ENCODE measurements around the gene EFNA4.

The EFNA4 gene

DNA sequence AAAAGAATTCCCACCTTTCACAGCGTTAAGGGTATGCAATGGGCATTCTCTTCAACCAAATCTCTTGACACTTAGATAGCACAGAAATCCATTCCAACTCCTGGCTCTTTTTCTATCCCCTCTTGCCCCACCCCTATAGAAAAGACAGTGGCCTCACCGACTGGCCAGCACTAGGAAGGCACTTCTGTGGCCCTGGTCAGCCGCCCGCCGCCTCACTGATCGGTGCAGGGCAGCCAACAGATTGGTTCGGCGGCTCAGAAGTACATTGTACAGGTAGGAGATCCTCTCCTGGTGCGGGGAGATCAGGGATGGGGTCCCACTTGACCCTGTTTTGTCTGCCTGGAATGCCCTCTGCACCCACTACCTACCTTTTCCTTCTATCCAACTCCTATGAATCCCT lies 39.2 kb upstream of the EFNA4 start:
- TF ChIP-seq, protein P1, sequence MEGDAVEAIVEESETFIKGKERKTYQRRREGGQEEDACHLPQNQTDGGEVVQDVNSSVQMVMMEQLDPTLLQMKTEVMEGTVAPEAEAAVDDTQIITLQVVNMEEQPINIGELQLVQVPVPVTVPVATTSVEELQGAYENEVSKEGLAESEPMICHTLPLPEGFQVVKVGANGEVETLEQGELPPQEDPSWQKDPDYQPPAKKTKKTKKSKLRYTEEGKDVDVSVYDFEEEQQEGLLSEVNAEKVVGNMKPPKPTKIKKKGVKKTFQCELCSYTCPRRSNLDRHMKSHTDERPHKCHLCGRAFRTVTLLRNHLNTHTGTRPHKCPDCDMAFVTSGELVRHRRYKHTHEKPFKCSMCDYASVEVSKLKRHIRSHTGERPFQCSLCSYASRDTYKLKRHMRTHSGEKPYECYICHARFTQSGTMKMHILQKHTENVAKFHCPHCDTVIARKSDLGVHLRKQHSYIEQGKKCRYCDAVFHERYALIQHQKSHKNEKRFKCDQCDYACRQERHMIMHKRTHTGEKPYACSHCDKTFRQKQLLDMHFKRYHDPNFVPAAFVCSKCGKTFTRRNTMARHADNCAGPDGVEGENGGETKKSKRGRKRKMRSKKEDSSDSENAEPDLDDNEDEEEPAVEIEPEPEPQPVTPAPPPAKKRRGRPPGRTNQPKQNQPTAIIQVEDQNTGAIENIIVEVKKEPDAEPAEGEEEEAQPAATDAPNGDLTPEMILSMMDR (IDR thresholded peaks at IDR 0.05; ENCODE audit: low read depth, low read length, missing control alignments): no peak
- no peak overlapping the region for H3K4me3 ChIP-seq (ENCODE audit: low read depth, low read length)
- DNase-seq (ENCODE audit: low read depth): no peak
- in situ Hi-C loops (cut with HindIII; ENCODE audit: low sequenced_read_pairs): no loop called here

DNA sequence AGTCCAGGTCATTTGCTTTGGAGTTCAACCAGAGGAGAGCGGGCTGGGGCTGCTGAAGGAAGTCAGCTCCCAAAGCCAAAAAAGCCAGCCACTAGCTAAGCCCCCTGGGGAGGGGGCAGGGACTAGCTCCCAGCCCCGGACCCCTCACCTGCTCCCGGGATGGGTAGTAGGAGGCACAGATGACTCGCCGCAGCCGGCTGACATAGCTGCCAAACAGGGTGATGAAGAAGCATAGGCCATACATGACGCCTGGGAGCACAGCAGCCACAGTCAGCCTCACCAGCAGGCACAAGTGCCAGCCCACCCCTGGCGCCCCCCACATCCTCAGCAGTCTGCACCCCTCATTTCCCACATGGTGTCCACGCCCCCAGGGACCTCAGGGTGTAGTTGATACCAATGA lies 37.4 kb upstream of the EFNA4 start:
- TF ChIP-seq, protein P1 (IDR thresholded peaks at IDR 0.05; ENCODE audit: low read depth, low read length, missing control alignments): no peak
- in situ Hi-C loops (cut with HindIII; ENCODE audit: low sequenced_read_pairs): no loop called here
- DNase-seq (ENCODE audit: low read depth): no peak
- no peak overlapping the region for H3K4me3 ChIP-seq (ENCODE audit: low read depth, low read length)

DNA sequence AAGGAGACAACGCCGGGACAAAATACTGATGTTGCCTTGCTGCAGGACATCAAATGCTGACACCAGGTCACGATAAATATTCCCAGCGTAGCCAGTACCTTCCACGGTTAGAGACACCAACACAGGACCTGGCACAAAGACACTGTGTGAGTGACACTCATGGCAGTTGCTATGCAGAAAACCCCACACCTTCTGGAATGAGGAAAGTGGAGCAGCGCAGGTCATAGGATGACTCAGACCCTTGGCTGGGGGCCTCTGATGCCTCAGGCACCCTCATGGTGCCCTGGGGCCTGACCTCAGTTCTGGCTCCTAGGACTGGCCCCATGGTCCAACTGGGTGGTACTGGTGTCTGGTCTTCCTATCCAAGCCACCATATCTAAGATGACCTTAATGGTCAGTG lies 37.0 kb upstream of the EFNA4 start:
- TF ChIP-seq, protein P1 (IDR thresholded peaks at IDR 0.05; ENCODE audit: low read depth, low read length, missing control alignments): no peak
- DNase-seq (ENCODE audit: low read depth): no peak
- in situ Hi-C loops (cut with HindIII; ENCODE audit: low sequenced_read_pairs): no loop called here
- H3K4me3 ChIP-seq (ENCODE audit: low read depth, low read length): no peak overlapping the region

DNA sequence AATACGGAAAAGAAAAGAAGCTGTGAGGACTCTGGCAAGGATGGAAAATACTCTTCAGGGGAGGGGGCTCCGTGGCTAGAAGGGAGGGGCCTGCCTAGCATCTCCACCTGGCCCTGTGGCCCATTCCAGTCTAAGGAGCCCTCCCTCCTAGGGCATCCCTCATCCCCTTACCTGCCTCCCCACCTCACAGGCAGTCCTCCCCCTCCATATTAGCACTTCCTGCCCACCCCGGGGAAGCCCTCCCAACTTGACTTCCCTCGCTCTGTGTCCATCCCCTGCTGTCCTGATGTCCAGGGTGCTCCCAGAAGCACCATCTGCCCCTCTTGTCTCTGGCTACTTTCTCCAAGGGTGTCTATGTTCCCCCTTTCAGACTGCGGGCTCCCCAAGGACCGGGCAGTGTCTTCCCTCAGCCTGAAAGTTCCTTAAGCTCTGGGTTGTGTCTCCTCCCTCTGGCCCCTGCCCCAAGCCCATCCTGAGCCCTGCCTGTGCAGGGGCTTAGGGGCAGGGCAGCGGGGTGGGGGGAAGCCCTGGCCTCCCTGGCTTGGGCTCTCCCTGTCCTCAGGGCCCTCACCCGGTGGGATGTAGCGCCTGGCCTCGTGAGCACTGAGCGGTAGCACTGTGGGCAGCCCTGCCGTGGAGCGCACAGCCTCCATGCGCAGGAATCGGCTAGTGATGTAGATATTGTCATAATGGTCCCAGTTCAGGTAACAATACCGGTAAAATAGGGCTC lies 33.9 kb upstream of the EFNA4 start:
- in situ Hi-C loops (cut with HindIII; ENCODE audit: low sequenced_read_pairs): no loop called here
- TF ChIP-seq, protein P1 (IDR thresholded peaks at IDR 0.05; ENCODE audit: low read depth, low read length, missing control alignments): no peak

DNA sequence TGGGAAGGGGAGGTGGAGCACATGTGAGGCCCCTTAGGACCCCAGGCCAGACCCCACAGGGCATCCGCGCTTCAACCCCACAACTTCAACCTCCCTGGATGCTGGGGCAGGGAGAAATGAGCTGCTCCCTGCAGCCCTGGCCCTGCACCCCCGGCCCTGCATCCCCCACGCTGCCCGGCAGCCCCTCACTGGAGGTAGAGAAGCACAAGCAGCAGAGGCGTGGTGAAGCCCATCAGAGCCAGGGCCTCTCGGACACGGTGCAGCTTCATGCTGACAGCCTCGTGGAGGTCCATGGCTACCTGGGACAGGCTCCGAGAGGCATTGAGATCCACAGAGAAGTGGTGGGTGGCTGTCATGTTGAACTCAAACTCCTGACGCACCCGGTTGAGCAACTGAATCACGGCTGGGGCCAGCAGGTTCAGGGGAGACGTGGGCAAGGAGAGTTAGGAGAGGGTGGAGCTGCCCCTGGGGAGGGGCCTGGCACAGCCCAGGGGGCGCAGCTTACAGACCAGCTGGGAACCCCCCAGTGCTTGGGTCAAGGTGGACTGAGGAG lies 33.2 kb upstream of the EFNA4 start:
- TF ChIP-seq, protein P1 (IDR thresholded peaks at IDR 0.05; ENCODE audit: low read depth, low read length, missing control alignments): no peak
- DNase-seq (ENCODE audit: low read depth): no peak
- in situ Hi-C loops (cut with HindIII; ENCODE audit: low sequenced_read_pairs): no loop called here
- H3K4me3 ChIP-seq (ENCODE audit: low read depth, low read length): no peak overlapping the region

More for the DNA sequence above, 33.9 kb upstream of the EFNA4 start:
- H3K4me3 ChIP-seq (ENCODE audit: low read depth, low read length): no peak overlapping the region
- DNase-seq (ENCODE audit: low read depth): no peak

DNA sequence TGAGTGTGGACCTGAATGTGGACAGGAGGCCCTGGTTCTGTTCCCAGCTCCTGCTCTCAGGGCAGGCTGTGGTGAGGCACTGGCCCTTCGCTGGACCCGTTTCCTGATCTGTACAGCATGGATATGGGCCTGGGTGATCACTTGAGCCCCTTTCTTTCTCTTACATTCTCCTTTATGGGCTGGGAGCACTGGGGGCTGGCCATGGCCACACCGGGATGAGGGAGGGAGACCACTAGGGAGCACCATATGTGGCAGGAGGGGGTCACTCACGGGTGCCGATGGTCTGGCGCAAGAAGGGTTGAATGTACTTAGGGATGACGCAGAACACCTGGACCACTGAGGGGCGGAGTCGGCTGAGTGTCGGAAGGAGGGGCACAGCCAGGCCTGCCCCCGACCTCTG lies 32.6 kb upstream of the EFNA4 start:
- in situ Hi-C loops (cut with HindIII; ENCODE audit: low sequenced_read_pairs): no loop called here
- no peak for DNase-seq (ENCODE audit: low read depth)
- no peak overlapping the region for H3K4me3 ChIP-seq (ENCODE audit: low read depth, low read length)
- TF ChIP-seq, protein P1 (IDR thresholded peaks at IDR 0.05; ENCODE audit: low read depth, low read length, missing control alignments): no peak

Measured in astrocyte of the cerebellum (primary cell).